Measurements from ENCODE around the gene THAP4. TPM values are rescaled to one million over a fixed set of nuclear protein-coding genes. Genes with fewer than 3 reads are reported as not detected.

Gene THAP4
- total and polyA plus RNA-seq, 2 of the 13 experiments (the other 11 are each of a cell fraction or from before 2014, with no cell fraction given): 59.7 to 75.7 TPM

GRCh38 chr2:241551998-241552737 lies 84.8 kb downstream of the THAP4 start (continued):
- no peak; the same call in 1 of the 2 replicates for TF ChIP-seq BCL3 (CRISPR knock-in tag; IDR thresholded peaks at IDR 0.05)
- TF ChIP-seq SRF (IDR thresholded peaks at IDR 0.05; ENCODE audit: low read depth, low read length): no peak
- TF ChIP-seq ZNF468 (CRISPR knock-in tag; IDR thresholded peaks at IDR 0.05): no peak
- TF ChIP-seq ZFP90 (CRISPR knock-in tag; IDR thresholded peaks at IDR 0.05; ENCODE audit: borderline replicate concordance): no peak
- no peak for TF ChIP-seq CHD2 (IDR thresholded peaks at IDR 0.05; ENCODE audit: low read depth, low read length)
- TF ChIP-seq PRMT3 (CRISPR knock-in tag; IDR thresholded peaks at IDR 0.05; ENCODE audit: borderline replicate concordance, low read depth): no peak
- no peak for TF ChIP-seq FOXP1 (IDR thresholded peaks at IDR 0.05)
- no peak for TF ChIP-seq FOXP1 (CRISPR knock-in tag; IDR thresholded peaks at IDR 0.05)
- no peak for TF ChIP-seq ATF5 (CRISPR knock-in tag; IDR thresholded peaks at IDR 0.05; ENCODE audit: low read depth)
- no peak for TF ChIP-seq TEAD2 (CRISPR knock-in tag; IDR thresholded peaks at IDR 0.05)
- TF ChIP-seq TRAFD1 (CRISPR knock-in tag; IDR thresholded peaks at IDR 0.05; ENCODE audit: borderline replicate concordance): no peak
- no peak for TF ChIP-seq POGZ (CRISPR knock-in tag; IDR thresholded peaks at IDR 0.05)
- no peak for TF ChIP-seq ZNF10 (CRISPR knock-in tag; IDR thresholded peaks at IDR 0.05; ENCODE audit: borderline replicate concordance, low read depth)
- no peak for TF ChIP-seq ZBTB43 (CRISPR knock-in tag; conservative IDR thresholded peaks at IDR 0.05)
- TF ChIP-seq NFE2L1 (CRISPR knock-in tag; IDR thresholded peaks at IDR 0.05; ENCODE audit: borderline replicate concordance): no peak
- TF ChIP-seq MZF1 (CRISPR knock-in tag; IDR thresholded peaks at IDR 0.05; ENCODE audit: borderline replicate concordance): no peak
- no peak for TF ChIP-seq ZNF510 (CRISPR knock-in tag; IDR thresholded peaks at IDR 0.05; ENCODE audit: low read depth)
- TF ChIP-seq SETDB1 (CRISPR knock-in tag; IDR thresholded peaks at IDR 0.05; ENCODE audit: borderline replicate concordance): no peak
- no peak for TF ChIP-seq ZNF577 (CRISPR knock-in tag; IDR thresholded peaks at IDR 0.05; ENCODE audit: borderline replicate concordance, low read depth)
- no peak for TF ChIP-seq HOXA7 (CRISPR knock-in tag; IDR thresholded peaks at IDR 0.05)
- TF ChIP-seq NR1H2 (CRISPR knock-in tag; IDR thresholded peaks at IDR 0.05; ENCODE audit: borderline replicate concordance, low read depth): no peak
- no peak for TF ChIP-seq ZNF562 (CRISPR knock-in tag; IDR thresholded peaks at IDR 0.05; ENCODE audit: borderline replicate concordance)
- peak; percentile 41; the same call in 1 of the 2 replicates for TF ChIP-seq KDM2A (CRISPR knock-in tag; IDR thresholded peaks at IDR 0.05; ENCODE audit: borderline replicate concordance, low read depth)
- TF ChIP-seq TMF1 (CRISPR knock-in tag; IDR thresholded peaks at IDR 0.05; ENCODE audit: low read depth): no peak; the same call in 1 of the 2 replicates
- TF ChIP-seq SNRNP70 (IDR thresholded peaks at IDR 0.05; ENCODE audit: low read depth, low read length): no peak
- no peak for TF ChIP-seq ZMYM4 (CRISPR knock-in tag; IDR thresholded peaks at IDR 0.05)
- TF ChIP-seq ZNF572 (CRISPR knock-in tag; IDR thresholded peaks at IDR 0.05): 0 out of 2 replicates have a peak, but pooled peaks have one; percentile 60
